Lower leg skin (tissue), 3 donors: ENCODE measurements around the gene ME1.

Experiments
- CTCF ChIP-seq, 3 donors: fragments of 450-650 bp; IDR thresholded peaks; one replicate each; pipeline ENCODE4 v1.5.1; 2016; ENCODE audit warnings: antibody characterized with exemption in 3 of 3, mild to moderate bottlenecking in 3 of 3, moderate library complexity in 2 of 3
- POLR2A ChIP-seq, 2 donors: fragments of 450-650 bp; IDR thresholded peaks; one replicate each; pipeline ENCODE4 v1.6.1; 2016 to 2017; ENCODE audit warnings: antibody characterized with exemption in 2 of 2, mild to moderate bottlenecking in 1 of 2, moderate library complexity in 1 of 2

GRCh38 chr6:83270971-83271719 lies 159.7 kb downstream of the ME1 start:
- TF ChIP-seq POLR2A (IDR thresholded peaks at IDR 0.05) (no peak), CTCF (IDR thresholded peaks at IDR 0.05) (no peak)
